Stomach (tissue), 4 donors: Measurements from ENCODE around the gene PAK5.

Experiments
- CTCF ChIP-seq, 7 experiments: fragments of 450-650 bp in 4 of 7; fragments of 200-600 bp in 3 of 7; sonication (generic) in 3 of 7; IDR thresholded peaks; one replicate each; pipeline ENCODE4 v1.5.1; 2016 to 2019; ENCODE audit warnings: antibody characterized with exemption in 7 of 7, control low read depth in 2 of 7, mild to moderate bottlenecking in 1 of 7
- EP300 ChIP-seq: sonication (generic); formaldehyde crosslinking; IDR thresholded peaks from one replicate; pipeline ENCODE4 v1.6.1; 2017; ENCODE audit warnings: antibody characterized with exemption
- POLR2A ChIP-seq, 4 donors: fragments of 450-650 bp; IDR thresholded peaks; one replicate each; pipeline ENCODE4 v1.6.1; 2016; ENCODE audit warnings: antibody characterized with exemption in 4 of 4, control low read depth in 2 of 4, mild to moderate bottlenecking in 1 of 4, moderate library complexity in 1 of 4
- POLR2AphosphoS5 ChIP-seq, 3 donors: sonication (generic); formaldehyde crosslinking; IDR thresholded peaks; one replicate each; pipeline ENCODE4 v1.6.1; 2016; ENCODE audit warnings: antibody characterized with exemption in 3 of 3

- TF ChIP-seq POLR2A (IDR thresholded peaks at IDR 0.05) (no peak), CTCF (IDR thresholded peaks at IDR 0.05) (no peak), EP300 (no peak), POLR2AphosphoS5 (IDR thresholded peaks at IDR 0.05) (no peak)
Measured at GRCh38 chr20:9582137-9582536, 256.7 kb downstream of the PAK5 start.
